ENCODE measurements around the gene BTRC.

GRCh38 chr10:101492814-101493213 lies 138.8 kb downstream of the BTRC start:
- TF ChIP-seq CREM (CRISPR knock-in tag; IDR thresholded peaks at IDR 0.05), result no peak
- no peak for TF ChIP-seq KAT7 (CRISPR knock-in tag; IDR thresholded peaks at IDR 0.05; ENCODE audit: borderline replicate concordance)
- no peak for TF ChIP-seq CTCF (IDR thresholded peaks at IDR 0.05)
- TF ChIP-seq ATF2 (CRISPR knock-in tag; IDR thresholded peaks at IDR 0.05; ENCODE audit: borderline replicate concordance, low read depth), result no peak
- no peak for TF ChIP-seq SOX15 (CRISPR knock-in tag; IDR thresholded peaks at IDR 0.05)
- TF ChIP-seq ZNF121 (CRISPR knock-in tag; IDR thresholded peaks at IDR 0.05), result no peak
- TF ChIP-seq ZBTB21 (CRISPR knock-in tag; IDR thresholded peaks at IDR 0.05; ENCODE audit: borderline replicate concordance), result no peak
- no peak for TF ChIP-seq FOXP1 (CRISPR knock-in tag; IDR thresholded peaks at IDR 0.05; ENCODE audit: borderline replicate concordance)
- TF ChIP-seq MAX (CRISPR knock-in tag; IDR thresholded peaks at IDR 0.05), result no peak
